Measurements from ENCODE around the gene KANK4. TPM values are rescaled to one million over a fixed set of nuclear protein-coding genes. Genes with fewer than 3 reads are reported as not detected.

Gene KANK4
- total and polyA plus RNA-seq, 2 of the 8 experiments (the other 6 are each of a cell fraction or from before 2014, with no cell fraction given): 0.22 to 0.26 TPM

DNA sequence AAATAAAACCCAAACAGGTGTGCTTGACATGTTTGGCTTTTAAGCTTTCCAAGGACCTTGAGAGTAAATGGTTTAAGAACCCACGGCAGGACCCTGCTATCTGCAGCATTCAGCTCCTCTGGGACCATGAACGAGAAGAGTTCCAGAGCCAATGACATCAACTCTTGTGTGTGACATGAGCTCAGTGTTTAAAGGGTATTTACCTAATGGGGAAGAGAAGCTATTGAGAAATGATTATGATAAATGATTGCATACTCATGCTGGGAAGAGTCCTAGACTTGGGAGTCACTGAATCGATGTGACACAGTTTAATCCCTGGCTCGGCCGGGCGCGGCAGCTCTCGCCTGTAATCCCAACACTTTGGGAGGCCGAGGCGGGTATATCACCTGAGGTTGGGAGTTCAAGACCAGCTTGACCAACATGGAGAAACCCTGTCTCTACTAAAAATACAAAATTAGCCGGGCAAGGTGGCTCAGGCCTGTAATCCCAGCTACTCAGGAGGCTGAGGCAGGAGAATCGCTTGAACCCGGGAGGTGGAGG lies 55.4 kb downstream of the KANK4 start (continued):
- TF ChIP-seq, protein P1, sequence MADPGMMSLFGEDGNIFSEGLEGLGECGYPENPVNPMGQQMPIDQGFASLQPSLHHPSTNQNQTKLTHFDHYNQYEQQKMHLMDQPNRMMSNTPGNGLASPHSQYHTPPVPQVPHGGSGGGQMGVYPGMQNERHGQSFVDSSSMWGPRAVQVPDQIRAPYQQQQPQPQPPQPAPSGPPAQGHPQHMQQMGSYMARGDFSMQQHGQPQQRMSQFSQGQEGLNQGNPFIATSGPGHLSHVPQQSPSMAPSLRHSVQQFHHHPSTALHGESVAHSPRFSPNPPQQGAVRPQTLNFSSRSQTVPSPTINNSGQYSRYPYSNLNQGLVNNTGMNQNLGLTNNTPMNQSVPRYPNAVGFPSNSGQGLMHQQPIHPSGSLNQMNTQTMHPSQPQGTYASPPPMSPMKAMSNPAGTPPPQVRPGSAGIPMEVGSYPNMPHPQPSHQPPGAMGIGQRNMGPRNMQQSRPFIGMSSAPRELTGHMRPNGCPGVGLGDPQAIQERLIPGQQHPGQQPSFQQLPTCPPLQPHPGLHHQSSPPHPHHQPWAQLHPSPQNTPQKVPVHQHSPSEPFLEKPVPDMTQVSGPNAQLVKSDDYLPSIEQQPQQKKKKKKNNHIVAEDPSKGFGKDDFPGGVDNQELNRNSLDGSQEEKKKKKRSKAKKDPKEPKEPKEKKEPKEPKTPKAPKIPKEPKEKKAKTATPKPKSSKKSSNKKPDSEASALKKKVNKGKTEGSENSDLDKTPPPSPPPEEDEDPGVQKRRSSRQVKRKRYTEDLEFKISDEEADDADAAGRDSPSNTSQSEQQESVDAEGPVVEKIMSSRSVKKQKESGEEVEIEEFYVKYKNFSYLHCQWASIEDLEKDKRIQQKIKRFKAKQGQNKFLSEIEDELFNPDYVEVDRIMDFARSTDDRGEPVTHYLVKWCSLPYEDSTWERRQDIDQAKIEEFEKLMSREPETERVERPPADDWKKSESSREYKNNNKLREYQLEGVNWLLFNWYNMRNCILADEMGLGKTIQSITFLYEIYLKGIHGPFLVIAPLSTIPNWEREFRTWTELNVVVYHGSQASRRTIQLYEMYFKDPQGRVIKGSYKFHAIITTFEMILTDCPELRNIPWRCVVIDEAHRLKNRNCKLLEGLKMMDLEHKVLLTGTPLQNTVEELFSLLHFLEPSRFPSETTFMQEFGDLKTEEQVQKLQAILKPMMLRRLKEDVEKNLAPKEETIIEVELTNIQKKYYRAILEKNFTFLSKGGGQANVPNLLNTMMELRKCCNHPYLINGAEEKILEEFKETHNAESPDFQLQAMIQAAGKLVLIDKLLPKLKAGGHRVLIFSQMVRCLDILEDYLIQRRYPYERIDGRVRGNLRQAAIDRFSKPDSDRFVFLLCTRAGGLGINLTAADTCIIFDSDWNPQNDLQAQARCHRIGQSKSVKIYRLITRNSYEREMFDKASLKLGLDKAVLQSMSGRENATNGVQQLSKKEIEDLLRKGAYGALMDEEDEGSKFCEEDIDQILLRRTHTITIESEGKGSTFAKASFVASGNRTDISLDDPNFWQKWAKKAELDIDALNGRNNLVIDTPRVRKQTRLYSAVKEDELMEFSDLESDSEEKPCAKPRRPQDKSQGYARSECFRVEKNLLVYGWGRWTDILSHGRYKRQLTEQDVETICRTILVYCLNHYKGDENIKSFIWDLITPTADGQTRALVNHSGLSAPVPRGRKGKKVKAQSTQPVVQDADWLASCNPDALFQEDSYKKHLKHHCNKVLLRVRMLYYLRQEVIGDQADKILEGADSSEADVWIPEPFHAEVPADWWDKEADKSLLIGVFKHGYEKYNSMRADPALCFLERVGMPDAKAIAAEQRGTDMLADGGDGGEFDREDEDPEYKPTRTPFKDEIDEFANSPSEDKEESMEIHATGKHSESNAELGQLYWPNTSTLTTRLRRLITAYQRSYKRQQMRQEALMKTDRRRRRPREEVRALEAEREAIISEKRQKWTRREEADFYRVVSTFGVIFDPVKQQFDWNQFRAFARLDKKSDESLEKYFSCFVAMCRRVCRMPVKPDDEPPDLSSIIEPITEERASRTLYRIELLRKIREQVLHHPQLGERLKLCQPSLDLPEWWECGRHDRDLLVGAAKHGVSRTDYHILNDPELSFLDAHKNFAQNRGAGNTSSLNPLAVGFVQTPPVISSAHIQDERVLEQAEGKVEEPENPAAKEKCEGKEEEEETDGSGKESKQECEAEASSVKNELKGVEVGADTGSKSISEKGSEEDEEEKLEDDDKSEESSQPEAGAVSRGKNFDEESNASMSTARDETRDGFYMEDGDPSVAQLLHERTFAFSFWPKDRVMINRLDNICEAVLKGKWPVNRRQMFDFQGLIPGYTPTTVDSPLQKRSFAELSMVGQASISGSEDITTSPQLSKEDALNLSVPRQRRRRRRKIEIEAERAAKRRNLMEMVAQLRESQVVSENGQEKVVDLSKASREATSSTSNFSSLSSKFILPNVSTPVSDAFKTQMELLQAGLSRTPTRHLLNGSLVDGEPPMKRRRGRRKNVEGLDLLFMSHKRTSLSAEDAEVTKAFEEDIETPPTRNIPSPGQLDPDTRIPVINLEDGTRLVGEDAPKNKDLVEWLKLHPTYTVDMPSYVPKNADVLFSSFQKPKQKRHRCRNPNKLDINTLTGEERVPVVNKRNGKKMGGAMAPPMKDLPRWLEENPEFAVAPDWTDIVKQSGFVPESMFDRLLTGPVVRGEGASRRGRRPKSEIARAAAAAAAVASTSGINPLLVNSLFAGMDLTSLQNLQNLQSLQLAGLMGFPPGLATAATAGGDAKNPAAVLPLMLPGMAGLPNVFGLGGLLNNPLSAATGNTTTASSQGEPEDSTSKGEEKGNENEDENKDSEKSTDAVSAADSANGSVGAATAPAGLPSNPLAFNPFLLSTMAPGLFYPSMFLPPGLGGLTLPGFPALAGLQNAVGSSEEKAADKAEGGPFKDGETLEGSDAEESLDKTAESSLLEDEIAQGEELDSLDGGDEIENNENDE (IDR thresholded peaks at IDR 0.05; ENCODE audit: insufficient replicate concordance, low read length): no peak
- TF ChIP-seq, protein P2, sequence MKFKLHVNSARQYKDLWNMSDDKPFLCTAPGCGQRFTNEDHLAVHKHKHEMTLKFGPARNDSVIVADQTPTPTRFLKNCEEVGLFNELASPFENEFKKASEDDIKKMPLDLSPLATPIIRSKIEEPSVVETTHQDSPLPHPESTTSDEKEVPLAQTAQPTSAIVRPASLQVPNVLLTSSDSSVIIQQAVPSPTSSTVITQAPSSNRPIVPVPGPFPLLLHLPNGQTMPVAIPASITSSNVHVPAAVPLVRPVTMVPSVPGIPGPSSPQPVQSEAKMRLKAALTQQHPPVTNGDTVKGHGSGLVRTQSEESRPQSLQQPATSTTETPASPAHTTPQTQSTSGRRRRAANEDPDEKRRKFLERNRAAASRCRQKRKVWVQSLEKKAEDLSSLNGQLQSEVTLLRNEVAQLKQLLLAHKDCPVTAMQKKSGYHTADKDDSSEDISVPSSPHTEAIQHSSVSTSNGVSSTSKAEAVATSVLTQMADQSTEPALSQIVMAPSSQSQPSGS (IDR thresholded peaks at IDR 0.05; ENCODE audit: low read length): no peak
- no peak for TF ChIP-seq CHD1 (IDR thresholded peaks at IDR 0.05; ENCODE audit: low read depth, low read length)
- no peak for TF ChIP-seq KDM5A (IDR thresholded peaks at IDR 0.05; ENCODE audit: low read length)
- no peak for TF ChIP-seq CHD2 (IDR thresholded peaks at IDR 0.05; ENCODE audit: low read length)
- no peak for TF ChIP-seq HDAC2 (IDR thresholded peaks at IDR 0.05; ENCODE audit: borderline replicate concordance in 1 of 2, low read depth in 2 of 2, low read length in 2 of 2)
- TF ChIP-seq, protein P3, sequence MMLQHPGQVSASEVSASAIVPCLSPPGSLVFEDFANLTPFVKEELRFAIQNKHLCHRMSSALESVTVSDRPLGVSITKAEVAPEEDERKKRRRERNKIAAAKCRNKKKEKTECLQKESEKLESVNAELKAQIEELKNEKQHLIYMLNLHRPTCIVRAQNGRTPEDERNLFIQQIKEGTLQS (IDR thresholded peaks at IDR 0.05; ENCODE audit: insufficient read depth, low read depth, low read length): no peak
- TF ChIP-seq JUND (IDR thresholded peaks at IDR 0.05; ENCODE audit: low read length): no peak
- TF ChIP-seq CBX8 (IDR thresholded peaks at IDR 0.05; ENCODE audit: borderline replicate concordance, low read depth, low read length): no peak

All from H1 (cell line).